ENCODE data around the gene IGFBP1. TPM values are rescaled to one million over a fixed set of nuclear protein-coding genes. Genes with fewer than 3 reads are reported as not detected.

The IGFBP1 gene
- total and polyA plus RNA-seq, 2 of the 13 experiments (the other 11 are each of a cell fraction or from before 2014, with no cell fraction given), result 5.4 to 885 TPM

- TF ChIP-seq ZNF441 (CRISPR knock-in tag; IDR thresholded peaks at IDR 0.05; ENCODE audit: borderline replicate concordance), result peak; percentile 92; the same call in 1 of the 2 replicates
- peak; percentile 43; the same call in 1 of the 2 replicates for TF ChIP-seq RBFOX2 (IDR thresholded peaks at IDR 0.05; ENCODE audit: low read depth, low read length)
- no peak for TF ChIP-seq ZNF484 (CRISPR knock-in tag; IDR thresholded peaks at IDR 0.05; ENCODE audit: borderline replicate concordance, low read depth)
- TF ChIP-seq ZFP91 (CRISPR knock-in tag; IDR thresholded peaks at IDR 0.05; ENCODE audit: borderline replicate concordance), result peak; percentile 75
- peak; percentile 84 for TF ChIP-seq FOXA1 (IDR thresholded peaks at IDR 0.05)
- peak; percentile 95 for TF ChIP-seq FOXA1 (CRISPR knock-in tag; IDR thresholded peaks at IDR 0.05)
- TF ChIP-seq ZNF432 (CRISPR knock-in tag; IDR thresholded peaks at IDR 0.05; ENCODE audit: borderline replicate concordance), result no peak
- peak; percentile 94 for TF ChIP-seq KDM3A (CRISPR knock-in tag; IDR thresholded peaks at IDR 0.05; ENCODE audit: low read depth)
- TF ChIP-seq ZNF672 (CRISPR knock-in tag; IDR thresholded peaks at IDR 0.05), result no peak
- peak; percentile 85; the same call in 1 of the 2 replicates for TF ChIP-seq ZNF281 (CRISPR knock-in tag; IDR thresholded peaks at IDR 0.05; ENCODE audit: borderline replicate concordance)
- TF ChIP-seq RBAK (CRISPR knock-in tag; IDR thresholded peaks at IDR 0.05), result peak; percentile 36; the same call in 1 of the 2 replicates
- TF ChIP-seq ZBED4 (CRISPR knock-in tag; IDR thresholded peaks at IDR 0.05; ENCODE audit: borderline replicate concordance), result peak; percentile 77
- no peak for TF ChIP-seq THAP8 (CRISPR knock-in tag; IDR thresholded peaks at IDR 0.05; ENCODE audit: borderline replicate concordance)
- peak; percentile 76 for TF ChIP-seq TFDP2 (CRISPR knock-in tag; IDR thresholded peaks at IDR 0.05)
- peak; percentile 97 for TF ChIP-seq TEAD3 (CRISPR knock-in tag; optimal IDR thresholded peaks at IDR 0.05; ENCODE audit: borderline replicate concordance)
- peak; percentile 76 for TF ChIP-seq ZNF770 (CRISPR knock-in tag; IDR thresholded peaks at IDR 0.05)
Observed at GRCh38 chr7:45885264-45885882, 2.9 kb upstream of the IGFBP1 start (continued).

Measured in HepG2 (cell line).